ENCODE results near the gene ERVK3-1.

GRCh38 chr19:58332697-58333096 is 27.5 kb downstream of the ERVK3-1 start:
- no peak for TF ChIP-seq CTCF (IDR thresholded peaks at IDR 0.05; ENCODE audit: insufficient read depth, low read depth, low read length)
- no peak for TF ChIP-seq EZH2 (IDR thresholded peaks at IDR 0.05; ENCODE audit: insufficient read depth, low read length)

Measured in astrocyte (in vitro differentiated cells and primary cell).